Mesendoderm (in vitro differentiated cells): ENCODE measurements around the gene AQP5.

Source experiments
- DNase-seq: peaks from one replicate; pipeline ENCODE4 v3.0.0; 2013
- H2AK5ac ChIP-seq: 2 replicates; pipeline ENCODE4 v1.6.1; 2013; ENCODE audit warnings: low read length, inconsistent platforms
- H2BK120ac ChIP-seq: 2 replicates; pipeline ENCODE4 v1.6.1; 2013; ENCODE audit warnings: low read depth, mild to moderate bottlenecking, low read length, moderate library complexity, mixed read lengths
- H2BK15ac ChIP-seq: replicated peaks from 2 replicates; pipeline ENCODE4 v1.6.1; 2013; ENCODE audit warnings: low read depth, mild to moderate bottlenecking, moderate library complexity
- H2BK5ac ChIP-seq: 2 replicates; pipeline ENCODE4 v1.6.1; 2013; ENCODE audit warnings: low read length, inconsistent platforms
- H3K18ac ChIP-seq: 2 replicates; pipeline ENCODE4 v1.6.1; 2013; ENCODE audit warnings: mild to moderate bottlenecking, low read length, mixed read lengths
- H3K23ac ChIP-seq: one replicate; pipeline ENCODE4 v1.6.1; 2013; ENCODE audit warnings: low read length
- H3K27ac ChIP-seq: 2 replicates; pipeline ENCODE4 v1.5.1; 2013; ENCODE audit warnings: low read depth, mild to moderate bottlenecking, inconsistent platforms, low read length, moderate library complexity
- H3K27me3 ChIP-seq: 2 replicates; pipeline ENCODE4 v1.6.1; 2013; ENCODE audit warnings: low read length, control low read depth, mild to moderate bottlenecking, inconsistent platforms; ENCODE audit not compliant: insufficient read depth, poor library complexity
- H3K36me3 ChIP-seq: 2 replicates; pipeline ENCODE4 v1.6.1; 2013; ENCODE audit warnings: low read length, inconsistent platforms; ENCODE audit not compliant: control insufficient read depth, insufficient read depth
- H3K4ac ChIP-seq: one replicate; pipeline ENCODE4 v1.6.1; 2013; ENCODE audit warnings: low read depth, mild to moderate bottlenecking, low read length, moderate library complexity
- H3K4me1 ChIP-seq: 2 replicates; pipeline ENCODE4 v1.6.1; 2013; ENCODE audit warnings: low read depth, low read length, inconsistent platforms; ENCODE audit not compliant: control insufficient read depth
- H3K4me2 ChIP-seq: 2 replicates; pipeline ENCODE4 v1.6.1; 2013; ENCODE audit warnings: low read length
- H3K4me3 ChIP-seq: 2 replicates; pipeline ENCODE4 v1.5.1; 2013; ENCODE audit warnings: mild to moderate bottlenecking, low read length
- H3K56ac ChIP-seq: one replicate; pipeline ENCODE4 v1.6.1; 2013; ENCODE audit warnings: low read length
- H3K79me1 ChIP-seq: 2 replicates; pipeline ENCODE4 v1.6.1; 2013; ENCODE audit warnings: low read length, inconsistent platforms
- H3K79me2 ChIP-seq: 2 replicates; pipeline ENCODE4 v1.6.1; 2013; ENCODE audit warnings: mild to moderate bottlenecking, low read length; ENCODE audit not compliant: control insufficient read depth, insufficient read depth
- H3K9ac ChIP-seq: 2 replicates; pipeline ENCODE4 v1.6.1; 2013; ENCODE audit warnings: low read length, inconsistent platforms
- H4K5ac ChIP-seq: one replicate; pipeline ENCODE4 v1.6.1; 2013; ENCODE audit warnings: low read length
- H4K8ac ChIP-seq: one replicate; pipeline ENCODE4 v1.6.1; 2013; ENCODE audit warnings: low read depth, mild to moderate bottlenecking, control low read depth, low read length, moderate library complexity
- WGBS: extraction: QIAGEN DNeasy Blood & Tissue Kit; methylation state at CpG from one replicate; pipeline ENCODE4 v1.1.7; 2013; ENCODE audit warnings: low lambda C conversion rate, missing lambda C conversion rate; ENCODE audit not compliant: insufficient coverage; ENCODE audit errors: extremely low coverage; 5-methylcytosine and 5-hydroxymethylcytosine counted together

AQP5 gene

DNA sequence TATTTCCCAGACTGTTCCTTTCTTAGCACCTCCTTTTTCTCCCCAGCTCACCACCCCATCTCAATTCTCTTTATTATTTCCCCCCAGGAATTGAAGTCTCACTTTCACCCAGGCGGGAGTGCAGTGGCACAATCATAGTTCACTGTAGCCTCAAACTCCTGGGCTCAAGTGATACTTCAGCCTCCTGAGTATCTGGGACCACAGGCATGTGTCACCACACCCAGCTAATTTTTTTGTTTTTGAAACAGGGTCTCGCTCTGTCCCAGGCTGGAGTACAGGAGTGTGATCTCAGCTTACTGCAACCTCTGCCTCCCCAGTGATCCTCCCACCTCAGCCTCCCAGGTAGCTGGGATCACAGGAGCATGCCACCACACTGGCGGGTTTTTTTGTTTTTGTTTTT lies 52.7 kb downstream of the AQP5 start:
- no peak overlapping the region for H3K27ac ChIP-seq
- H3K18ac ChIP-seq: no peak overlapping the region

More for the DNA sequence above, 52.7 kb downstream of the AQP5 start:
- Histone ChIP-seq H3K4me2 (no peak overlapping the region), H3K79me1 (peaks cover 9% of the 10 kb centered on the region), H4K8ac (no peak overlapping the region), H2BK120ac (no peak overlapping the region), H2BK15ac (no peak overlapping the region), H3K9ac (no peak overlapping the region), H3K4me3 (no peak overlapping the region), H3K56ac (no peak overlapping the region), H3K27me3 (no peaks in the 10 kb centered on the region), H3K4ac (no peak overlapping the region), H2BK5ac (no peak overlapping the region), H3K36me3 (peaks cover 6% of the 10 kb centered on the region), H2AK5ac (no peak overlapping the region), H3K4me1 (no peaks in the 10 kb centered on the region), H3K79me2 (peaks cover 19% of the 10 kb centered on the region), H3K23ac (no peak overlapping the region), H4K5ac (no peak overlapping the region)
- WGBS: no CpG with 5 or more reads among the region's 3 CpGs
- DNase-seq: no peak
